SJSA1 (cell line): Measurements from ENCODE around the gene KANSL3. TPM values are rescaled to one million over a fixed set of nuclear protein-coding genes. Genes with fewer than 3 reads are reported as not detected.
A peak's percentile ranks its signal among the peaks of the same experiment; 100 is the strongest.

ENCODE experiments used
- DNase-seq, 2 experiments: peaks; one replicate each; pipeline ENCODE4 v3.0.0-alpha.2; 2015 to 2020; ENCODE audit warnings: low spot score in 2 of 2, low read depth in 1 of 2
- H3K27ac ChIP-seq: fragments of 250-450 bp; sonication (Bioruptor Pico); 2 replicates; pipeline ENCODE4 v1.5.1; 2020; ENCODE audit warnings: mild to moderate bottlenecking, moderate library complexity
- H3K27me3 ChIP-seq: fragments of 250-450 bp; sonication (Bioruptor Pico); replicated peaks from 2 replicates; pipeline ENCODE4 v1.5.1; 2020; ENCODE audit warnings: mild to moderate bottlenecking, moderate library complexity
- H3K36me3 ChIP-seq: fragments of 250-450 bp; sonication (Bioruptor Pico); 2 replicates; pipeline ENCODE4 v1.5.1; 2020; ENCODE audit warnings: mild to moderate bottlenecking
- H3K4me1 ChIP-seq: fragments of 250-450 bp; sonication (Bioruptor Pico); replicated peaks from 2 replicates; pipeline ENCODE4 v1.6.1; 2021; ENCODE audit warnings: mild to moderate bottlenecking
- H3K4me3 ChIP-seq: fragments of 250-450 bp; sonication (Bioruptor Pico); 2 replicates; pipeline ENCODE4 v1.5.1; 2020; ENCODE audit warnings: mild to moderate bottlenecking
- H3K9me3 ChIP-seq: fragments of 250-450 bp; sonication (Bioruptor Pico); replicated peaks from 2 replicates; pipeline ENCODE4 v1.5.1; 2020; ENCODE audit warnings: mild to moderate bottlenecking
- total RNA-seq: library from RNA; depleted of rRNA; stranded (reverse); fragments of >200 nt; shearing (Covaris generic); gene quantifications from 2 replicates; pipeline ENCODE4 v1.2.3, GENCODE V29; 2014

The KANSL3 gene
- total RNA-seq, 1 experiment from 2014 or later, result 31.4 TPM

DNA sequence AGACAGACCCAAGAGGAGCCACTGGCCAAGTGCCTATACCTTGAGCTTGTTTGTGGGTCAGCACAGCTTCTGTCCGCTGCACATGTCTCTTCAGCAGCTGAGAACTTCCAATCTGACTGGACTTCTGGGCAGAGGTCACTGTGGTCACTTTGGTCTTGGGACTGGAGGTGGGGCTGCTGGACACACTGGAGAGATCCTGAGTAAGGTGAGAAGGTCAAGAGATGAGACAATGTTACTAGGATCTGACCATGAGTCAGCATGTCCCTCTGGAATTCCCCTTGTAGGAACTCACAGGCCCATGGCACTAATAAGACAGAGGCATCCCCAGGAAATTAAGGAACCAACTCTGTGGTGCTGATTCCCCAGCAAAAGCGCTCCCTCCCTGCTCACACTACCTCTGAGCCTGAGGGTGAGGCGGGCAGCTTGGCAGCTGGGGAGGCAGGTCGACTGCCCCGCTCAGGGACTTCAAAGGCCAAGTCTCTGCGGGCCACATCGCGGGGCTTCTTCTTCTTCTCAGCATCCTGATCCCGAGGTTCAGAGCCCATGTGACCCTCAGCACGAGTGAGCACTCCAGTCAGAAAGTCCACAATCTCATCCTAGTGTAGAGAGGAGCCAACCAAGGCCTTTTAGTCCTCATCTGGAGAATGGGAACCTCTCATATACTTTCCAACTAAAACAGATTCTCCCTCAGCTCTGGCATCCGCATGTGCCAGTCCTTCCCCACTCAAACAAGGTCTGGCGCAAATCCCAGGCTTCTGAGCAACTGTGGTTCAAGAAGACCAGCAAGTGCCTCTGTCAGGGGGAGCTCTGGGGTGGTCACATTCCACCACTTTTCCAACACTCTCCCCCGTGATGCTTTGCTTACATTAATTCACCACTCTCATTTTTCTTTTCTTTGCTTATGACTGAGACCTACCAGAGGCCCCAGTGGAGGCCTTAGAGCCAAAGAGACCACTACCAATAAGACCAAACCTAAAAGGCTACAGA, 29.4 kb downstream of the KANSL3 start:
- Histone ChIP-seq H3K4me1 (peaks cover 49% of the 10 kb centered on the region), H3K27ac (peak overlapping the region; percentile 85), H3K9me3 (no peaks in the 10 kb centered on the region), H3K4me3 (no peak overlapping the region), H3K27me3 (no peaks in the 10 kb centered on the region), H3K36me3 (peaks cover 85% of the 10 kb centered on the region)
- peak; percentile 84 to 90 for DNase-seq

DNA sequence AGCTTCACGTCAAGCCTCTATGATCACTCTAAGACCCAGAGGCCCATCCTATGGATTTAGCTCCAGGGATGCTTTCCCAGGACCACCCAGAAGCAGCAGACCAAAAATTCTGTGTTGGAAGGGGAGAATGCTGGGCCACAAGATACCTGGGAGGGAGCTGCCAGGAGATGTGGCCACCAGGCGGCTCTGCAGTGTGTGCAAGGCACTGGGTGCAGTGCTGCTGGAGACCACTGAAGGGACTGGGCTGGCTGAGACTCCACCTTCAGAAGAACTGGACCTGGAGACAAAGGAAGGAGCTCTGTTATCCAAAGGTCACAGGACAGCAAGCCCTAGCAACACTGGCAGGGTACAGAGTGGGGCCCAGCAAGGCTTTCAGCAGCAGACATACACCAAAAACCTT, 34.0 kb downstream of the KANSL3 start:
- H3K9me3 ChIP-seq, result no peaks in the 10 kb centered on the region
- H3K27ac ChIP-seq, result no peak overlapping the region
- no peak overlapping the region for H3K4me3 ChIP-seq
- H3K27me3 ChIP-seq, result no peaks in the 10 kb centered on the region
- DNase-seq, result peak in 1 of 2 experiments; percentile 49
- H3K4me1 ChIP-seq, result peaks cover 36% of the 10 kb centered on the region
- peaks cover 99% of the 10 kb centered on the region for H3K36me3 ChIP-seq

DNA sequence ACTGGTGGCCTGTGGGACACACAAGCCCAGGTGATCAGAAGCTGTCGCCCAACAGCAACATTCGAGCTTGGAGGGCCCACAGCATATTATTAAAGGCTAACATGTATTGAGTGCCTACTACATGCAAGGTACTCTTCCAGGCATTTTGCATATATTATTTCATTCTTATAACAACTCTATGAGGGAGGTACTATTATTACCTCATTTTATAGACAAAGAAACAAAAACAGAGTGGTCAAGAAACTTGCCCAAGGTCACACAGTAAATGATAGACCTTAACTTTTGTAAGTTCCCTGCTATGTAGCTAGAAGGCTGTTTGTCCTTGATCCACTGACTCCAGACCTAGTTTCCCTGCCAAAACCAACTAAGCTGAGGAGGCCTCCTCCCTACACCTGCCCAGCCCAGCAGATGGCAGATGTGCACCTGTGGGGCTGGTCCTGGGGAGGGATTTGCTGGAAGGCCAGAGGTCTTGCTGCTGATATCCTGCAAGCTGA, 35.7 kb downstream of the KANSL3 start:
- H3K36me3 ChIP-seq, result peaks cover 98% of the 10 kb centered on the region
- no peak overlapping the region for H3K27ac ChIP-seq
- H3K9me3 ChIP-seq, result no peaks in the 10 kb centered on the region
- DNase-seq, result no peak
- H3K27me3 ChIP-seq, result no peaks in the 10 kb centered on the region
- peaks cover 19% of the 10 kb centered on the region for H3K4me1 ChIP-seq
- no peak overlapping the region for H3K4me3 ChIP-seq

DNA sequence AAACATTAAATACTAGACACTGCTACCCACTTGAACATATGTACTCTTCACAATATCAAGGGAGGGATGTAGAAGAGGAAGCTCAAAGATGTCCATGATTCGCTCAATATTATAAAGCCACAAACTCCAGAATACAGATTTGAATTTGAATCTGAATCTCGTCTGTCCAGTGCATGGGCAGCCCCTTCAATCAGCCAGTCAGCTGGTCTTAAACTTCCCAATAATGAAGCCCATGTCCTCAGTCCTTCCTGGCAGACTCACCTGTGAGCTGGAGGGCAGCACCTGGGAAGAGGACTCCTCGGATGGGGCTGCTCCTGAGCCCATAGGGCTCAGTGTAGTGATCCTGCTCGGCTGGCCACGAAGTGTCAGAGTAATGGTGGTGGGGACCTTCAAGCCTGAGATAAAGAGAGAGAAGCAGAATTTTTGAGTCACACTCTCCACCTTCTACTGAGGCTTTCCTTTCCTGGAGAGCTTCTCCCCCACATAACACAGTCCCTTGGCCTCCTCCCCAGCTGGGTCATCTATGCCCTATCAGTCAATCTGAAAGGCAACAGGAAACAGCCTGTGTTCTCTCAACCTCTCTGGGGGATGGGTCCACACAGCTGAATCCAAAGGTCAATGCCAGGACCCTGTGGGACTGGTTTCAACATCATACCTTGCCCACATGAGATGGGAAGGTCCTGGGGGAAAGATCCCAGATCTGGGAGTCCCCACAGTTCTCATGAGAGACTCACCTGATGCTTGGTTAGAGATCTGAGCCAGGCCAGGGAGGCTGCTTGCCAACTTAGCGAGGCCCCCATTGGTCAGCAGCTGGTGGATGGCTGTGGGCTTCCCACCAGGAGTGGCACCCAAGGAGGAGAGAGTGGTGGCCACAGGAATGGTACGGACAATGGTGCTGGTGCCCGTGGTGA, 36.5 kb downstream of the KANSL3 start:
- no peak for DNase-seq
- H3K27ac ChIP-seq, result no peak overlapping the region
- peaks cover 98% of the 10 kb centered on the region for H3K36me3 ChIP-seq
- H3K9me3 ChIP-seq, result no peaks in the 10 kb centered on the region
- no peak overlapping the region for H3K4me3 ChIP-seq
- H3K27me3 ChIP-seq, result no peaks in the 10 kb centered on the region
- H3K4me1 ChIP-seq, result peaks cover 11% of the 10 kb centered on the region

- Histone ChIP-seq H3K4me3 (no peak overlapping the region), H3K4me1 (no peaks in the 10 kb centered on the region), H3K27me3 (no peaks in the 10 kb centered on the region), H3K27ac (no peak overlapping the region), H3K36me3 (peaks cover 98% of the 10 kb centered on the region), H3K9me3 (no peaks in the 10 kb centered on the region)
- DNase-seq, result no peak
Measured at GRCh38 chr2:96599941-96600340, 38.2 kb downstream of the KANSL3 start.

GRCh38 chr2:96596596-96596995, 41.5 kb downstream of the KANSL3 start:
- H3K9me3 ChIP-seq, result no peaks in the 10 kb centered on the region
- H3K4me1 ChIP-seq, result no peaks in the 10 kb centered on the region
- H3K27ac ChIP-seq, result no peak overlapping the region
- H3K36me3 ChIP-seq, result peaks cover 98% of the 10 kb centered on the region
- no peak for DNase-seq
- H3K4me3 ChIP-seq, result no peak overlapping the region
- no peaks in the 10 kb centered on the region for H3K27me3 ChIP-seq

DNA sequence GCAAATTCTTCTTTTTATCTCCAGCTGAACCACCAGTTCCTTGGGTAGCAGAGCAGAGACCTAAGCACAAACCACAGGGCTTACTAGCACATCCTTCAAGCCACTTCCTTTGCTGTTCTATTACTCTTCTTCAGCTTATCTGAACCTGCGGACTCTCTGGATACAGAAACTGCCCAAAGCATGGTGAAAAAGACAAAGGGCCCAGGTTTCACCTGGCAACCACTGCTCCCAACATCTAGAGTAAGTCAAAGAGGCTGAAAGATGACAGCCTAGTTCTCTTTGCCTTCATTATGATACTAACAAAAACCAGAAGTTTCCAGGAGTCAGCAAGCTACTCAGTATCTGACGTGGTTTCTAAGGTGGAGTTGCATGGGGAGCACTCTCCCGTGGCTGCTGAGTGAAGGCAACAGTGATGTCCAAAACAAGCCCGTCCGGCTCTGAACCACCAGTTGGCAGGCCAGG, 43.4 kb downstream of the KANSL3 start:
- Histone ChIP-seq H3K4me1 (no peaks in the 10 kb centered on the region), H3K27me3 (no peaks in the 10 kb centered on the region), H3K36me3 (peaks cover 88% of the 10 kb centered on the region), H3K4me3 (no peak overlapping the region), H3K27ac (no peak overlapping the region), H3K9me3 (no peaks in the 10 kb centered on the region)
- no peak for DNase-seq

GRCh38 chr2:96594282-96594681, 43.8 kb downstream of the KANSL3 start:
- H3K4me3 ChIP-seq, result no peak overlapping the region
- no peak overlapping the region for H3K27ac ChIP-seq
- H3K9me3 ChIP-seq, result no peaks in the 10 kb centered on the region
- peaks cover 83% of the 10 kb centered on the region for H3K36me3 ChIP-seq
- H3K27me3 ChIP-seq, result no peaks in the 10 kb centered on the region
- H3K4me1 ChIP-seq, result no peaks in the 10 kb centered on the region
- DNase-seq, result no peak

DNA sequence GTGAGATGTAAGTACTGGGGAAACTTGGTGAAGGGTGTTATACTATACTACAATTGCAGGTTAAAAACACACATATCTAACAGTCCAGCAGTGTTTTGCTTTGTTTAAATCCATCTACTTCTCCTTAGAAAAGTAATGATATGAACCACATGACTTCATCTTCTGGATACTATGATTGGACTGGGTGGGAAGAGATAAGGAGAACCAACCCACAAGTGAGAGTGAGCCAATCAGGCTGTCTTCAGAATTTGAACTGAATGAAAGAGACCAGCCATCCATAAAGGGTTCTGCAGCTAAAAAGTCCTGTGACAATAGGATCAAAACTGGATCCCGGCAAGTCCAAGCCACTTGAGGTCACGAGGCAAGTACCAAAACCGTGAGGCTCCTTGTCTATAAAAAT, 46.6 kb downstream of the KANSL3 start:
- Histone ChIP-seq H3K36me3 (peaks cover 63% of the 10 kb centered on the region), H3K4me1 (no peaks in the 10 kb centered on the region; the same call in 1 of the 2 replicates), H3K4me3 (no peak overlapping the region), H3K27me3 (no peaks in the 10 kb centered on the region), H3K27ac (no peak overlapping the region), H3K9me3 (no peaks in the 10 kb centered on the region)
- DNase-seq, result no peak

- Histone ChIP-seq H3K4me3 (no peak overlapping the region), H3K9me3 (no peaks in the 10 kb centered on the region), H3K27me3 (no peaks in the 10 kb centered on the region), H3K4me1 (no peaks in the 10 kb centered on the region; the same call in 1 of the 2 replicates), H3K36me3 (peaks cover 59% of the 10 kb centered on the region), H3K27ac (no peak overlapping the region)
- no peak for DNase-seq
Measured at GRCh38 chr2:96591054-96591453, 47.1 kb downstream of the KANSL3 start.

- no peaks in the 10 kb centered on the region for H3K27me3 ChIP-seq
- peaks cover 29% of the 10 kb centered on the region for H3K36me3 ChIP-seq
- no peaks in the 10 kb centered on the region for H3K9me3 ChIP-seq
- no peak overlapping the region for H3K4me3 ChIP-seq
- DNase-seq, result no peak
- H3K27ac ChIP-seq, result no peak overlapping the region
- peaks cover 5% of the 10 kb centered on the region for H3K4me1 ChIP-seq
Measured at GRCh38 chr2:96587843-96588242, 50.3 kb downstream of the KANSL3 start.

- Histone ChIP-seq H3K36me3 (peaks cover 8% of the 10 kb centered on the region; the same call in 1 of the 2 replicates), H3K4me1 (peaks cover 5% of the 10 kb centered on the region), H3K9me3 (no peaks in the 10 kb centered on the region), H3K4me3 (no peak overlapping the region), H3K27ac (no peak overlapping the region), H3K27me3 (no peaks in the 10 kb centered on the region)
- no peak for DNase-seq
Measured at GRCh38 chr2:96584017-96584416, 54.1 kb downstream of the KANSL3 start.

DNA sequence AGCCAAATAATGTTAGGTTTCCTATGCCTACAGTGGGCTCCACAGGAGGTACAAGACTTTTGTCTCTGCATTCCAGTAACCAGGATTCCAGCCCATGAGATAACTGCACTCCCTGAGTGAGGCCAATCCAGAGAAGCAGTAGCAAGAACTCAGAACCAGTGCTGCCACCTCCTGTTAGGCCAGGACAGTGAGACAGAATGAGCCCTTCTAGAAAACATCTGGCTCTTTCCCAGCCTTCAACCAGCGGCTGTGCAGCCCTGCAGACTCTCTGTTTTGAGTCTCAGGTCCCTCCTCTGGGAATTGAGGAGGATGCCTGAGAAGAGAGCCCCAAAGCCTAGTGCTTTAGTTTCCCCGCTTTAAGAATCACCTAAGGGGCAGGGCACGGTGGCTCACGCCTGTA, 57.3 kb downstream of the KANSL3 start:
- Histone ChIP-seq H3K27ac (no peak overlapping the region), H3K27me3 (no peaks in the 10 kb centered on the region), H3K4me1 (peaks cover 5% of the 10 kb centered on the region; the same call in 1 of the 2 replicates), H3K4me3 (no peak overlapping the region), H3K36me3 (0 out of 2 replicates have a peak, but pooled peaks cover 2% of the 10 kb centered on the region), H3K9me3 (no peaks in the 10 kb centered on the region)
- DNase-seq, result no peak
